Stimulated activated CD8-positive, alpha-beta memory T cell treated with anti-CD3 and anti-CD28 coated beads, Interleukin-12 subunit alpha, Interleukin-12 subunit beta, amount 100 ng/mL, for 1 hour (primary cell): ENCODE results near the gene SNRK.
"Not testable (repeated sequence)": the region's sequence is repeated elsewhere in the genome, so short reads cannot be mapped to it uniquely, and the experiment has no call there.

Experiments
- DNase-seq: peaks from one replicate; pipeline ENCODE4 v3.0.0-alpha.2; 2020; ENCODE audit warnings: low read depth

Gene SNRK

GRCh38 chr3:43346978-43347749, 60.8 kb downstream of the SNRK start:
- DNase-seq = peak; percentile 30

- DNase-seq = no peak
Observed at GRCh38 chr3:43347774-43348173, 61.4 kb downstream of the SNRK start.

- no peak for DNase-seq
Observed at GRCh38 chr3:43348350-43348749, 62.0 kb downstream of the SNRK start.

- no peak for DNase-seq
Observed at GRCh38 chr3:43348852-43349574, 62.7 kb downstream of the SNRK start.

- no peak for DNase-seq
Observed at GRCh38 chr3:43349716-43350115, 63.4 kb downstream of the SNRK start.

GRCh38 chr3:43353393-43353792, 67.1 kb downstream of the SNRK start:
- DNase-seq = no peak

- no peak for DNase-seq
Observed at GRCh38 chr3:43353923-43354670, 67.8 kb downstream of the SNRK start.

- not testable (repeated sequence) for DNase-seq
Observed at GRCh38 chr3:43356033-43356432, 69.7 kb downstream of the SNRK start.

GRCh38 chr3:43361077-43361476, 74.7 kb downstream of the SNRK start:
- no peak for DNase-seq

GRCh38 chr3:43362183-43362582, 75.8 kb downstream of the SNRK start:
- no peak for DNase-seq

- no peak for DNase-seq
Observed at GRCh38 chr3:43362961-43363360, 76.6 kb downstream of the SNRK start.

- DNase-seq = no peak
Observed at GRCh38 chr3:43363621-43364266, 77.4 kb downstream of the SNRK start.

GRCh38 chr3:43364494-43364893, 78.2 kb downstream of the SNRK start:
- DNase-seq = no peak

GRCh38 chr3:43364926-43365325, 78.6 kb downstream of the SNRK start:
- no peak for DNase-seq

GRCh38 chr3:43365601-43366305, 79.4 kb downstream of the SNRK start:
- DNase-seq = no peak

- no peak for DNase-seq
Observed at GRCh38 chr3:43366481-43366880, 80.1 kb downstream of the SNRK start.

- DNase-seq = no peak
Observed at GRCh38 chr3:43366885-43367284, 80.5 kb downstream of the SNRK start.

- no peak for DNase-seq
Observed at GRCh38 chr3:43369404-43370292, 83.3 kb downstream of the SNRK start.

GRCh38 chr3:43370293-43370980, 84.1 kb downstream of the SNRK start:
- no peak for DNase-seq

GRCh38 chr3:43371494-43371893, 85.2 kb downstream of the SNRK start:
- DNase-seq = no peak
